GM18861 (cell line): ENCODE results near the gene MRPL42.
"Not testable (repeated sequence)": the region's sequence is repeated elsewhere in the genome, so short reads cannot be mapped to it uniquely, and the experiment has no call there.

Experiments used
- ATAC-seq: cut with Tn5 transposase; IDR thresholded peaks from one replicate; pipeline ENCODE4 v1.9.1; 2021; ENCODE audit not compliant: unreplicated experiment

The MRPL42 gene

GRCh38 chr12:93497456-93497855 lies 30.1 kb downstream of the MRPL42 start:
- no peak for ATAC-seq

DNA sequence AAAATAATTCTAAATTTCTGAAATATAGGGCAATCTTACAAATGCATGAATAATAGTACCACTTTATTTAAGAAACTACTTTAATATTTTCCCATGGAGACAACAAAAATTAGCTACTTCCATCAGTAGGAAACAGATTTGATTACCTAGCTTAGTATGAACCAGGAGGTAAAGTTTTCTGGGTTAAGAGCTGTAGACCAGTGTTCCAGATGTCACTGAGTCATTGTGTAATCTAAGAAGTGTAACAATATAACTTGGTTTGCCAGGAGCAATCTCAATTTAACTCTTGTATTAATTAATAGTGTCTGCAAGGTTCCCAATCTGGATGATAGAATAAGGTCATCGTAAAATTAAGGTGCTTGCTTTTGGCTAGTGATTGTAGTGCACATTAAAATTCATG lies 31.5 kb downstream of the MRPL42 start:
- ATAC-seq, result not testable (repeated sequence)

DNA sequence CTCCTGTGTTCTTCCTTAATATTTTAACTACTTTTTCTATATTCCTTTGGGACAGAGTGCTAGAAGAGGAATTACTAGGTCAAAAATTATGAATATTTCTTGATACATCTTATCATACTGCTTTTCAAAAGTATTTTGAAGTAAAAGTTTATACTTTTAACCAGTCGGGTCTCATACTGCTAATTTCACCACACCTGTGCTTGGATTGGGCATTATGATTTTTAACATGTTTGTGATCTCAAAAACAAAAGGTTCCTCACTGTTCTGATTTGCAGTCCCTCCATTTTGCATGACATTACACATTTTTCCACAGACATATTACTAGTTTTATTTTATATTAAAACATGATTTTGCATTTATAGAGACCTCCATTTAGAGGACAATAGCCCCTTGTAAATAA lies 32.9 kb downstream of the MRPL42 start:
- ATAC-seq, result no peak

DNA sequence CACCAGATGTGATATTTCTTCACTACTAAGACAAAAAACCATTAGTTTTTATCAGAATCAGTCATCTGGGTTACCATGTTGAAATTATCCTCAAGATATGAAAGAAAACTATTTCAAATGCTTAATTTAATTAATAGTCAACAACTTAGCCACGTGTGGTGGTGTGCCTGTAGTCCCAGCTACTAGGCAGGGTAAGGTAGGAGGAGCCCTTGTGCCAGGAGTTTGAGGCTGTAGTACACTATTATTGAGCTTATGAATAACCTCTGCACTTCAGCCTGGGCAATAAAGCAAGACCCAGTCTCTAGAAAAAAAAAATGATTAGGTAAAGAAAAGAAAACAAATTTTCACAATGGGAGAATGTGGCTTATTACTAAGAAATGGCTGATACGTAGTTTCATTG lies 33.4 kb downstream of the MRPL42 start:
- no peak for ATAC-seq

- no peak for ATAC-seq
Observed at GRCh38 chr12:93502802-93503623, 35.7 kb downstream of the MRPL42 start.

DNA sequence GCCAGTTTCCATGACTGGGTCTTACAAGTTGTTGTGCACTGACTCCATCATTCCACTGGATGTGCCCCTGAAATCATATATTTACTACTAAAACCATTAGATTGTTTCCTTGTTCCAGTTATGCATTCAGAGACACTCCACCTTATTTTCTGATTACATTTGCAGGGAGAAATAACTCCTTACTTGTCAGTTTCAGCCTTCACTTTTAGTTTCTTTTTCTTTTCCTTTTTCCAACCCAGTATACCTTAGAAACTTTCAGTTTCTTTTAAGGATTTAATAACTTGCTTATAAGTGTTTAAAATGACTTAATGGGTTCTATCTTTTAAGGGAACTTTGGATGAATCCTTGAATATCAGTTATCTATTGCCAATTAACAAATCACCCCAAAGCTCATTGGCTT lies 39.9 kb downstream of the MRPL42 start:
- ATAC-seq, result no peak

DNA sequence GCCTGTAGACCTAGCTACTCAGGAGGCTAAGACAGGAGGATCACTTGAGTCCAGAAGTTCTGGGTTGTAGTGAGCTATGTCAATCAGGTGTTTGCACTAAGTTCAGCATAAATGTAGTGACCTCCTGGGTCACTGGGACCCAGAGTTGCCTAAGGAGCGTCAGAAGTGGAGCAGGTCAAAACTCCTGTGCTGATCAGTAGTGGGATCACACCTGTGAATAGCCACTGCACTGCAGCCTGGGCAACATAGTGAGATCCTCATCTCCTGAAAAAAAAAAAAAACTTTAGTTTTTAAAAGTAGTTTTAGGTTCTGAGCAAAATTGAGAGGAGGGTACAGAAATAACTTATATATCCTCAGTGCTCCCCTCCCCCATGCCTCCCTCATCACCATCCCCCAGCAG lies 42.2 kb downstream of the MRPL42 start:
- no peak for ATAC-seq

DNA sequence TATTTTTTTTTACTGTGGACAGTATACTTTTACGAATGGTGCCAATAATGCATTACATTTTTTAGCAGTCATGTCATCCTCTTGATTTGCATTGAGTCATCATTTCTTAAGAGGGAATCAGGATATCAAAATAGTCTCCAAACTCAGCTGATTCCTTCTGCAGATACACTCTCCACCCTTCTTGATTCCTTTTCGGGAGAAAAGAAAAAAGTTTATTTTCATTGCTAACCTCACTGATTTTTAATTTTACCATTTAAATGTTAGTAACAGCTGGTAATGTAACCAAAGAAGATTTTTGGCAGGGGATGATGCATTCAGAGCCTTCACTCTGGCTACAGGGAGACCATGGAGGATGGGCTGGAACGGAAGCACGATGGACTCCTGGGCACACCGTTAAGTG lies 47.5 kb downstream of the MRPL42 start:
- ATAC-seq, result no peak

GRCh38 chr12:93518725-93519124 lies 51.4 kb downstream of the MRPL42 start:
- no peak for ATAC-seq

- no peak for ATAC-seq
Observed at GRCh38 chr12:93519859-93520258, 52.5 kb downstream of the MRPL42 start.

DNA sequence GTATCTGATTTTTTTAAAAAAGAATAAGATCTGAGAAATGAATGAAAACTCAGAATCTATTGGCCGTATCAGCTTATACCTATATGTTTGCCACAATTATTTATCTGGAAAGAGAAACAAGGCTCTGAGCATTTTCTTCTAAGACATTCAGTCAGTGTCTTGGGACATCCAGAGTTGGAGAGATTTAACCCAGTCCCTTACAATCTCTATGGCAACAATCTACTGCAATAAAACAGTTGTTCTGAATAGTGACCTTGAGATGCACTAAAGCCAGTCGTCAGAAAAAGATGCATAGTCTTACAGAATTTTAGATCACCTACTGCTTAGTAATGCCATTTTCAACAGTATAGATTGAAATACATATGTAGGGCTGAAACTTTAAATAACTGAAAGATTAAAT lies 53.1 kb downstream of the MRPL42 start:
- no peak for ATAC-seq

GRCh38 chr12:93521225-93522080 lies 54.1 kb downstream of the MRPL42 start:
- ATAC-seq, result no peak

- no peak for ATAC-seq
Observed at GRCh38 chr12:93524386-93525133, 57.2 kb downstream of the MRPL42 start.

- no peak for ATAC-seq
Observed at GRCh38 chr12:93526786-93527428, 59.6 kb downstream of the MRPL42 start.

DNA sequence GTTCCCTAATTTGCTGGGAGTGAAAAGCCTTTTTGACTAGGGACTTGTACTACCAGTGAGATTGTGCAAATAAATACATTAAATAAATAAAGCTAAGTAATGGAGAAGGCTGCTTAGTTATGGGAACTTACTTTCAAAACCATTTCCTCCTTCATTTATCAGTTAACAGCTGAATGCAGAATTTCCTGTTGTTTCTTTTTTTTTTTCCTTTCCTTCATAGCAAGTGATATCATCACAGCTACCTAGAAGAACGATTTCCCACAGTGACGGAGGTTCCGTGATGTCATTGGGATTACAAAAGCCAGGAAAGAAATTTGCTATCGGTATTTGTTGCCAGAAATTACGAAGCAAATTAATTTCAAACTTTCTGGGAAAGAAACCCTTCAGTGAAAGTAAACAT lies 63.0 kb downstream of the MRPL42 start:
- no peak for ATAC-seq

DNA sequence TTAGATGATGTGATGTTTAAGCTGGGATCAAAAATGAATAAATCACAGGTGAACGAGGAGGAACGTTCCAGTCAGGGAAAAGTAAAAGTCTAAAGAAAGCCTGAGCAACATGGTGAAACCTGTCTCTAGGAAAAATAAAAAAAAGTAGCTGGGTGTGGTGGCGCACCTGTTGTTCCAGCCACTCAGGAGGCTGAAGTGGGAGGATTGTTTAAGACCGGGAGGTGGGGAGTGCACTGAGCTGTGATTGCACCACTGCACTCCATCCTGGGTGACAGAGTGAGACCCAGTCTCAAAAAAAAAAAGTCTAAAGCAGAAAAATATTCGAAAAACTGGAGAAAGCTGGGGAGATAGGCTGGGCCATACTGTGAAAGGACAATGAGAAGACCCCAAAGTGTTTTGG lies 66.0 kb downstream of the MRPL42 start:
- no peak for ATAC-seq

DNA sequence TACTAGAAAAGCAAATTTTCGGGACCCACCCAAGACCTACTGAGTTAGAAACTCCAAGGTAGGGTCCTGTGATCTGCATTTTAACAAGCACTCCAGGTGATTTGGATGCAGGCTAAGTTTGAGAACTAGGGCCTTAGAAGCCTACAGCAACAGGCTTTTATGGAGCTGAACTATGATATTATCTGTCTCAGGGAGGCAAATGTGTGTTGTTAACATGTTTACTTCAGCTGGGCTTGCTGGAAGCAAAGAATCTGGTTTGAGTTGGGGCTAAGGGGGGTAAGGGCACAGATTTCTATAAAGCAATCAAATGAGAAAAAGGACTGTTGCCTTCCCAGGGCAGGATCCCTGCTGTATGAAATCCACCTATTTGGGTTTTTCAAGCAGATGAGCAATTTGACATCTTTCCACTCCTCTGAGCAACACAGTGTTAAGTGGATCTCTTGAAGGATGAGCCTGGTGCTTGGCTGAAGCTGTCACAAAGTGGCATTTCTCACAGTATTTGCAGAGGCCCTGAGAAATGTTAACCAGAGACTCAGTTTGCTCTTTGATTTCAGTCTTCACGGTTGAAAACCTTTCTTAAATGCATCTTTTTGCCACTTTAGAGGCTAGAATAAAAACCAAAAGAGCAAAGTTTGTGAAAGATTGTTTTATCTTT lies 68.9 kb downstream of the MRPL42 start:
- ATAC-seq, result peak; percentile 26

DNA sequence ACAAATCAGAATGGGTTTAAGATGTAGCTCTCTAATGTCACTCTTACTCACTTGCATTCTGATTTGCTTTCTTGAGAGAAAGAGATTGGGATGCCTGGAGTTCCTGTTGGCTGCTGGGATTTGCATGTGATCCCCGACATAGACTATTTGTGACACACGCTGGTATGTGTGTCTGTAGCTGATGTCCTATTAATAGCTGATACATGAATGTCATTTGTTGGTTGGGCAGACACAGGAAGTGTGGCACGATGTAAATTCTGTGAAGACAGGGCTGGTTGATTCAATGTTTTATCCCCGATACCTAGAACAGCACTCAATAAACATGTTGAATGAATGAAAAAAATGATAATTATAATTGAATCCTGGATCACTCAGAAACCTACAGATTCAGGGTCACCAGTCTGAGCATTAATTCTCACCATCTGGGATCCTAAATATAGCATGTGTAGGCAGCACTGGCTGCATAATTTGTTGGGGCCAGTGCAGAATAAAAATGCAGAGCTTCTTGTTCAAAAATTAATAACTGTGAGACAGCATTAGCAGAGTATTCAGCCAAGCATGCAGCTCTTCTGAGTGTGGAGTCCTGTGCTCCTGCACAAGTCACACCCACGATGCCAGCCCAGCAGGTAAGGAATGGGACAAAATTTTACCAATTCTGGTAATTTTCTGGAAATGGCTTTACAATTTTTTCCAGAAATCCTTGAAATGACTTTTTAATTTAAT lies 69.6 kb downstream of the MRPL42 start:
- ATAC-seq, result peak; percentile 91

DNA sequence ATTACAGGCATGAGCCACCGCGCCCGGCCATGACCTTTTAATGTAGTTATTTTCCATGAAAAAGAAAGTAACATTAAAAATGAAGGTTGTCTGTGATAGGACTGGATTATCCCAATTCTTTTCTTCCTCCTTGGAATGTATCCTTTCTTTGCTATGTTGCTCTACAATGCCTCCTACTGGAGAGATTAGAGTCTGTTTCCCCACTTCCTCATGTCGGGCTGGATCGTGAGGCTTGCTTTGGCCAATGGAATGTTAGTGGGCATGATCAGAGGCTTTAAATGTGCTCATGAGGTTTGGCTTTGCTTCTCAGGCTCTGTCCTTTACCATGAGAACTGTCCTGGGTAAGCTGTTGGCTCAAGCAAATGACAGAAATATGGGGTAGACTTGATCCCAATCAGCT lies 70.5 kb downstream of the MRPL42 start:
- ATAC-seq, result no peak

GRCh38 chr12:93539821-93540220 lies 72.5 kb downstream of the MRPL42 start:
- ATAC-seq, result no peak
